GM19463 (cell line): ENCODE measurements around the gene PNMA8A.
"Not testable (repeated sequence)": the region's sequence is repeated elsewhere in the genome, so short reads cannot be mapped to it uniquely, and the experiment has no call there.

ENCODE experiments used
- ATAC-seq: cut with Tn5 transposase; IDR thresholded peaks from one replicate; pipeline ENCODE4 v1.9.1; 2021; ENCODE audit warnings: mild to moderate bottlenecking, moderate library complexity; ENCODE audit not compliant: unreplicated experiment

The PNMA8A gene

GRCh38 chr19:46433470-46433869 lies 37.9 kb downstream of the PNMA8A start:
- not testable (repeated sequence) for ATAC-seq

- no peak for ATAC-seq
Measured at GRCh38 chr19:46431824-46432223, 39.5 kb downstream of the PNMA8A start.

- ATAC-seq = no peak
Measured at GRCh38 chr19:46429999-46430398, 41.4 kb downstream of the PNMA8A start.

GRCh38 chr19:46428239-46429135 lies 42.9 kb downstream of the PNMA8A start, which contains the start of gene PNMA8C:
Gene PNMA8C, minus strand, starts transcription at chr19:46428936. Its CDS starts 577 bp downstream, at chr19:46428359.
- no peak for ATAC-seq

GRCh38 chr19:46427518-46428045 lies 43.8 kb downstream of the PNMA8A start:
- ATAC-seq = no peak

- ATAC-seq = no peak
Measured at GRCh38 chr19:46426506-46427162, 44.7 kb downstream of the PNMA8A start.

GRCh38 chr19:46426035-46426505 lies 45.3 kb downstream of the PNMA8A start:
- no peak for ATAC-seq

- ATAC-seq = no peak
Measured at GRCh38 chr19:46423188-46423587, 48.2 kb downstream of the PNMA8A start.

- no peak for ATAC-seq
Measured at GRCh38 chr19:46422344-46422743, 49.0 kb downstream of the PNMA8A start.

GRCh38 chr19:46420056-46420455 lies 51.3 kb downstream of the PNMA8A start:
- no peak for ATAC-seq
